Muscle of arm (tissue), 12 donors: ENCODE results near the gene LYZL6. TPM values are rescaled to one million over a fixed set of nuclear protein-coding genes. Genes with fewer than 3 reads are reported as not detected.

Source experiments
- polyA plus RNA-seq, 12 donors: library from polyadenylated mRNA; unstranded; fragments of 120-200 nt; gene quantifications; one replicate each; pipeline ENCODE4 v1.2.1, GENCODE V29; 2013; ENCODE audit not compliant: insufficient read length in 12 of 12

Gene LYZL6
- polyA plus RNA-seq, 12 donors, result not detected

Other genes starting within 250 kb of the LYZL6 start
- 1 to 10 TPM in 11 of 12 donors, not detected in 1; 1.4 to 4.3 (median 2.4) TPM for gene RASL10B, start 212.1 kb downstream of the LYZL6 start, polyA plus RNA-seq
- under 1 TPM in 1 of 12 donors, not detected in 11; 0.07 TPM for gene GAS2L2, start 190.5 kb downstream of the LYZL6 start, polyA plus RNA-seq
- gene C17orf50, start 182.8 kb downstream of the LYZL6 start, polyA plus RNA-seq, result under 1 TPM in 1 of 12 donors, not detected in 11; 0.16 TPM
- gene MMP28, start 148.1 kb downstream of the LYZL6 start, polyA plus RNA-seq, result 10 to 100 TPM in 1 of 12 donors, 1 to 10 TPM in 10, not detected in 1; 2.2 to 14.3 (median 3.7) TPM
- gene TAF15, start 134.2 kb downstream of the LYZL6 start, polyA plus RNA-seq, result 100 to 1,000 TPM in 10 of 12 donors, 10 to 100 TPM in 1, not detected in 1; 96.4 to 211 (median 120) TPM
- gene HEATR9, start 74.8 kb downstream of the LYZL6 start, polyA plus RNA-seq, result under 1 TPM in 5 of 12 donors, not detected in 7; 0.11 to 0.21 (median 0.15) TPM
- 1 to 10 TPM in 8 of 12 donors, under 1 TPM in 2, not detected in 2; 0.63 to 4.0 (median 1.1) TPM for gene CCL5, start 63.4 kb downstream of the LYZL6 start, polyA plus RNA-seq
- 1 to 10 TPM in 1 of 12 donors, under 1 TPM in 9, not detected in 2; 0.43 to 1.4 (median 0.65) TPM for gene RDM1, start 12.9 kb downstream of the LYZL6 start, polyA plus RNA-seq
- gene CCL16, start 37.8 kb upstream of the LYZL6 start, polyA plus RNA-seq, result under 1 TPM in 8 of 12 donors, not detected in 4; 0.13 to 0.54 (median 0.31) TPM
- 10 to 100 TPM in 10 of 12 donors, not detected in 2; 18.8 to 62.1 (median 35.3) TPM for gene CCL14, start 43.0 kb upstream of the LYZL6 start, polyA plus RNA-seq
- under 1 TPM in 1 of 12 donors, not detected in 11; 0.43 TPM for gene CCL15, start 57.8 kb upstream of the LYZL6 start, polyA plus RNA-seq
- gene CCL23, start 74.3 kb upstream of the LYZL6 start, polyA plus RNA-seq, result under 1 TPM in 2 of 12 donors, not detected in 10; 0.33 TPM
- 1 to 10 TPM in 1 of 12 donors, under 1 TPM in 2, not detected in 9; 0.22 to 1.1 (median 0.32) TPM for gene CCL18, start 120.6 kb upstream of the LYZL6 start, polyA plus RNA-seq
- gene CCL3, start 146.4 kb upstream of the LYZL6 start, polyA plus RNA-seq, result 10 to 100 TPM in 2 of 12 donors, 1 to 10 TPM in 9, not detected in 1; 1.6 to 16.5 (median 6.2) TPM
- 1 to 10 TPM in 10 of 12 donors, not detected in 2; 1.0 to 6.4 (median 3.0) TPM for gene CCL4, start 160.1 kb upstream of the LYZL6 start, polyA plus RNA-seq
- 10 to 100 TPM in 6 of 12 donors, 1 to 10 TPM in 5, not detected in 1; 3.8 to 24.8 (median 11.1) TPM for gene TBC1D3B, start 232.9 kb upstream of the LYZL6 start, polyA plus RNA-seq